K562 (cell line): ENCODE data around the gene CDRT4. TPM values are rescaled to one million over a fixed set of nuclear protein-coding genes. Genes with fewer than 3 reads are reported as not detected.

Experiments used
- ATAC-seq: fragments of 200-7000 bp; cut with Tn5 transposase; 3 replicates; pipeline ENCODE4 v1.9.1; 2020; ENCODE audit warnings: moderate library complexity
- BruUV-seq: library from RNA; stranded (reverse); fragments of 400-500 nt; replicated peaks from 2 replicates; lab custom pipeline; 2021; lab: Mats Ljungman, UMichigan
- CTCF ChIA-PET: fragments of 300-600 bp; formaldehyde crosslinking; extraction: SDS; loops from one replicate; lab custom pipeline; 2021; ENCODE audit warnings: low intra/inter-chr PET ratio; lab: Yijun Ruan, JAX
- POLR2A ChIA-PET: fragments of 300-600, 350-650 bp; sonication (Branson Sonifier 250); formaldehyde crosslinking; extraction: SDS; loops from one replicate; lab custom pipeline; 2021; ENCODE audit warnings: antibody characterized with exemption, inconsistent platforms; lab: Yijun Ruan, JAX
- DNase-seq, 4 experiments: peaks; one replicate each; pipeline versions ENCODE4 v3.0.0 to v3.0.0-alpha.2; 2011 to 2018; ENCODE audit warnings: low spot score in 3 of 4, mixed read lengths in 3 of 4; ENCODE audit errors: extremely low read depth in 1 of 4
- FAIRE-seq: peaks from 2 replicates; lab custom pipeline; 2011; peaks lifted over from hg19 to GRCh38; lab: Jason Lieb, UNC
- H2AFZ ChIP-seq: 2 replicates; pipeline ENCODE4 v1.6.0; 2011; ENCODE audit warnings: low read depth, low read length, control low read depth, inconsistent platforms
- H3K27ac ChIP-seq: fragments of 200-600 bp; 3 replicates; pipeline ENCODE4 v1.8.0; 2011; ENCODE audit warnings: low read depth, mild to moderate bottlenecking, control low read depth, inconsistent platforms, low read length, moderate library complexity, mixed read lengths; ENCODE audit errors: extremely low read depth
- H3K27me3 ChIP-seq, 2 experiments: fragments of 300-600 bp in 1 of 2; 2 replicates in 1 of 2; 3 replicates in 1 of 2; pipeline versions ENCODE4 v1.6.0 to v1.8.0; 2011; ENCODE audit warnings: inconsistent platforms in 2 of 2, low read length in 2 of 2, mild to moderate bottlenecking in 1 of 2, mixed read lengths in 1 of 2, moderate library complexity in 1 of 2; ENCODE audit not compliant: control insufficient read depth in 2 of 2, insufficient read depth in 2 of 2
- H3K36me3 ChIP-seq: fragments of 300-600 bp; 3 replicates; pipeline ENCODE4 v1.8.0; 2011; ENCODE audit warnings: mild to moderate bottlenecking, low read length, inconsistent platforms; ENCODE audit not compliant: control insufficient read depth, insufficient read depth
- H3K4me1 ChIP-seq, 2 experiments: fragments of 200-600 bp in 1 of 2; replicated peaks in 1 of 2; 2 replicates in 1 of 2; 3 replicates in 1 of 2; pipeline versions ENCODE4 v1.5.1 to v1.8.0; 2011; ENCODE audit warnings: inconsistent platforms in 2 of 2, low read length in 2 of 2, mild to moderate bottlenecking in 1 of 2, mixed read lengths in 1 of 2, moderate library complexity in 1 of 2; ENCODE audit not compliant: control insufficient read depth in 2 of 2, insufficient read depth in 2 of 2
- H3K4me2 ChIP-seq: 2 replicates; pipeline ENCODE4 v1.6.1; 2011; ENCODE audit warnings: low read length, control low read depth, inconsistent platforms, mixed read lengths; ENCODE audit not compliant: insufficient read depth
- H3K4me3 ChIP-seq: fragments of 200-600 bp; sonication (generic), shearing (Covaris generic); 2 replicates; pipeline ENCODE4 v1.5.1; 2016; ENCODE audit warnings: control low read depth, inconsistent platforms
- H3K79me2 ChIP-seq: fragments of 200-600 bp; 3 replicates; pipeline ENCODE4 v1.8.0; 2011; ENCODE audit warnings: low read length, inconsistent platforms; ENCODE audit not compliant: control insufficient read depth, insufficient read depth
- H3K9ac ChIP-seq, 2 experiments: 2 replicates each; pipeline versions ENCODE4 v1.6.0 to v1.6.1; 2011; ENCODE audit warnings: low read depth in 2 of 2, low read length in 2 of 2, control low read depth in 1 of 2, inconsistent platforms in 1 of 2, mild to moderate bottlenecking in 1 of 2, mixed read lengths in 1 of 2; ENCODE audit not compliant: insufficient read depth in 1 of 2
- H3K9me1 ChIP-seq: one replicate; pipeline ENCODE4 v1.6.0; 2011; ENCODE audit warnings: inconsistent platforms, mild to moderate bottlenecking, low read length, moderate library complexity; ENCODE audit not compliant: control insufficient read depth, insufficient read depth
- H3K9me3 ChIP-seq: replicated peaks from 2 replicates; pipeline ENCODE4 v1.5.1; 2011; ENCODE audit warnings: low read depth, low read length, inconsistent platforms; ENCODE audit not compliant: control insufficient read depth, insufficient read depth
- H4K20me1 ChIP-seq: replicated peaks from 2 replicates; pipeline ENCODE4 v1.6.1; 2011; ENCODE audit warnings: low read length, inconsistent platforms, mixed read lengths; ENCODE audit not compliant: control insufficient read depth, insufficient read depth
- C11orf30 ChIP-seq: fragments of 450-650 bp; IDR thresholded peaks from 2 replicates; pipeline ENCODE4 v1.6.1; 2016; ENCODE audit warnings: low read depth, mild to moderate bottlenecking
- CCNT2 ChIP-seq: IDR thresholded peaks from 2 replicates; pipeline ENCODE4 v1.6.1; 2011; ENCODE audit warnings: borderline replicate concordance, low read depth, mild to moderate bottlenecking, moderate library complexity, mixed read lengths, low read length; ENCODE audit not compliant: insufficient read length; ENCODE audit errors: extremely low read depth
- GTF2A2 ChIP-seq: IDR thresholded peaks from 2 replicates; pipeline ENCODE4 v1.6.1; 2016; ENCODE audit warnings: mild to moderate bottlenecking, missing genetic modification characterization, missing compliant biosample characterization
- HCFC1 ChIP-seq: IDR thresholded peaks from 2 replicates; pipeline ENCODE4 v1.6.1; 2012; ENCODE audit warnings: low read depth, low read length, improper control_type of control experiment
- MBD2 ChIP-seq: sonication (generic); IDR thresholded peaks from 2 replicates; pipeline ENCODE4 v1.6.1; 2016; ENCODE audit warnings: low read depth, borderline replicate concordance
- MNT ChIP-seq, 2 experiments: fragments of 450-650 bp; conservative IDR thresholded peaks; 2 replicates each; pipeline ENCODE4 v1.6.1; 2017; ENCODE audit warnings: mild to moderate bottlenecking in 2 of 2, moderate library complexity in 2 of 2
- PML ChIP-seq: IDR thresholded peaks from 2 replicates; pipeline ENCODE4 v1.6.1; 2012; ENCODE audit warnings: low read length, inconsistent platforms
- POLR2AphosphoS5 ChIP-seq: IDR thresholded peaks from 2 replicates; pipeline ENCODE4 v1.6.1; 2011; ENCODE audit warnings: mild to moderate bottlenecking, low read depth, low read length, moderate library complexity; ENCODE audit not compliant: control insufficient read depth, insufficient read depth
- SFPQ ChIP-seq: fragments of 200-400 bp; formaldehyde crosslinking; IDR thresholded peaks from 2 replicates; pipeline ENCODE4 v1.6.1; 2017; ENCODE audit warnings: mild to moderate bottlenecking, low read depth, low read length, moderate library complexity
- SOX6 ChIP-seq: fragments of 450-650 bp; IDR thresholded peaks from 2 replicates; pipeline ENCODE4 v1.6.1; 2014; ENCODE audit warnings: mild to moderate bottlenecking
- ZBTB8A ChIP-seq: fragments of 450-650 bp; IDR thresholded peaks from 2 replicates; pipeline ENCODE4 v1.6.1; 2018; ENCODE audit warnings: mild to moderate bottlenecking, moderate library complexity; ENCODE audit not compliant: partially characterized antibody
- ZNF444 ChIP-seq: fragments of 250-450 bp; sonication (Bioruptor Pico); IDR thresholded peaks from 2 replicates; pipeline ENCODE4 v1.4.0; 2020; ENCODE audit warnings: mild to moderate bottlenecking, moderate library complexity
- ZNF592 ChIP-seq: fragments of 450-650 bp; IDR thresholded peaks from 2 replicates; pipeline ENCODE4 v1.6.1; 2017; ENCODE audit warnings: antibody characterized with exemption, mild to moderate bottlenecking
- ZNF780A ChIP-seq: fragments of 250-450 bp; sonication (Bioruptor Pico); IDR thresholded peaks from 2 replicates; pipeline ENCODE4 v1.5.0; 2021; ENCODE audit warnings: mild to moderate bottlenecking
- WGBS: fragments of 100-300 bp; shearing (Covaris generic); methylation state at CpG from one replicate; pipeline ENCODE4 v1.1.6; 2016; ENCODE audit warnings: low coverage, mixed read lengths; ENCODE audit not compliant: insufficient coverage; ENCODE audit errors: missing lambda C conversion rate; 5-methylcytosine and 5-hydroxymethylcytosine counted together
- in situ Hi-C: fragments of 300-500 bp; cut with MboI; formaldehyde crosslinking; loops from 4 replicates; pipeline ENCODE4 v1.15.0; 2018; ENCODE audit warnings: inconsistent platforms, mixed read lengths
- intact Hi-C: fragments of 100-400 bp; cut with micrococcal nuclease; formaldehyde crosslinking; loops from 2 replicates; pipeline ENCODE4 v1.14.2; 2022
- polyA plus RNA-seq, 8 experiments: library from polyadenylated mRNA; depleted of rRNA in 4 of 8; stranded (reverse) in 5 of 8; unstranded in 3 of 8; fragments of >200 nt; fragmentation: Nextera tagmentation in 2 of 8; fragmentation: Illumina TruSeq in 1 of 8; extraction: Ambion mirVana in 2 of 8; extraction: Trizol in 1 of 8; gene quantifications; 2 replicates each; pipeline versions ENCODE4 v1.2.1 to v1.2.3, GENCODE V29; 2011 to 2014; ENCODE audit warnings: inconsistent platforms in 1 of 8, missing spikeins in 1 of 8
- total RNA-seq, 7 experiments: library from RNA; depleted of rRNA in 6 of 7; stranded (reverse); fragments of >200 nt in 6 of 7; fragmentation: Illumina TruSeq in 2 of 7; extraction: Trizol in 2 of 7; gene quantifications; 2 replicates each; pipeline versions ENCODE4 v1.2.1 to v1.2.3, GENCODE V29; 2011 to 2021; ENCODE audit warnings: low replicate concordance in 1 of 7

CDRT4 gene
- total and polyA plus RNA-seq, 9 of the 15 experiments (the other 6 are each of a cell fraction or from before 2014, with no cell fraction given) = 1.7 to 6.4 (median 3.5) TPM

GRCh38 chr17:15490634-15491261 lies 23.3 kb upstream of the CDRT4 start:
- H2AFZ ChIP-seq = peak overlapping the region; percentile 91
- intact Hi-C loops = loop anchor here (10.0 kb wide), 2 partner anchors 46 to 256 kb away; no protein-coding TSS in a partner anchor
- peak in 1 of 2 experiments; percentile 36; a peak in 2 of 4 replicates for TF ChIP-seq MNT (conservative IDR thresholded peaks at IDR 0.05)
- TF ChIP-seq ZNF780A (CRISPR knock-in tag) = no peak
- peak; percentile 33; the same call in 1 of the 2 replicates for TF ChIP-seq MBD2
- no peak for TF ChIP-seq SFPQ
- TF ChIP-seq SOX6 = peak; percentile 72
- TF ChIP-seq HCFC1 = peak; percentile 21; the same call in 1 of the 2 replicates
- TF ChIP-seq POLR2AphosphoS5 = peak; percentile 69
- no peak for TF ChIP-seq GTF2A2 (tag)
- TF ChIP-seq PML = peak; percentile 68
- TF ChIP-seq ZNF444 (CRISPR knock-in tag) = no peak
- TF ChIP-seq CCNT2 = peak; percentile 71
- TF ChIP-seq ZBTB8A = no peak
- peak; percentile 38; the same call in 1 of the 2 replicates for TF ChIP-seq ZNF592
- 0 out of 2 replicates have a peak, but pooled peaks have one; percentile 24 for TF ChIP-seq C11orf30

More at GRCh38 chr17:15490634-15491261, 23.3 kb upstream of the CDRT4 start:
- 4% methylated on average over 11 of the region's 11 CpGs for WGBS
- Histone ChIP-seq H3K4me1 (peaks cover 17 to 30% of the 10 kb centered on the region in 2 experiments), H3K4me2 (peak overlapping the region; percentile 58), H3K27ac (peak overlapping the region; percentile 93), H3K36me3 (peaks cover 2% of the 10 kb centered on the region; the same call in 1 of the 3 replicates), H3K9me3 (no peaks in the 10 kb centered on the region), H3K4me3 (no peak overlapping the region), H4K20me1 (no peaks in the 10 kb centered on the region), H3K79me2 (no peaks in the 10 kb centered on the region), H3K27me3 (no peaks in the 10 kb centered on the region), H3K9me1 (no peaks in the 10 kb centered on the region), H3K9ac (peak overlapping the region in 1 of 2 experiments; percentile 59; a peak in 3 of 4 replicates)
- CTCF ChIA-PET = no interaction called here
- in situ Hi-C loops = no loop called here
- peak; percentile 100 for FAIRE-seq
- ATAC-seq = peak; percentile 99
- DNase-seq = peak; percentile 82 to 94 (median 86)
- POLR2A ChIA-PET = interaction anchor here (0.9 kb wide), 1 partner anchor 12 kb away, joined by 4 read pairs; no protein-coding TSS in a partner anchor
- BruUV-seq = no TSS peak
